MCF 10A (cell line): Measurements from ENCODE around the gene CYP26C1. TPM values are rescaled to one million over a fixed set of nuclear protein-coding genes. Genes with fewer than 3 reads are reported as not detected.

Source experiments
- BruUV-seq: library from RNA; stranded (reverse); fragments of 400-500 nt; replicated peaks from 2 replicates; lab custom pipeline; 2021; lab: Mats Ljungman, UMichigan
- CTCF ChIA-PET: fragments of 300-600 bp; sonication (Branson Sonifier 250); formaldehyde crosslinking; extraction: SDS; loops from one replicate; lab custom pipeline; 2021; ENCODE audit warnings: antibody characterized with exemption, inconsistent platforms; lab: Yijun Ruan, JAX
- POLR2A ChIA-PET: fragments of 300-600, 350-650 bp; sonication (Branson Sonifier 250); formaldehyde crosslinking; extraction: SDS; loops from one replicate; lab custom pipeline; 2020; ENCODE audit warnings: antibody characterized with exemption, inconsistent platforms; lab: Yijun Ruan, JAX
- DNase-seq: peaks from one replicate; pipeline ENCODE4 v3.0.0-alpha.2; 2018; ENCODE audit not compliant: unreplicated experiment
- H3K27ac Mint-ChIP-seq: one replicate; pipeline ENCODE4 v1.8.0; 2022; ENCODE audit warnings: mild to moderate bottlenecking, low read depth, mixed read lengths; ENCODE audit not compliant: unreplicated experiment
- H3K27me3 Mint-ChIP-seq: one replicate; pipeline ENCODE4 v1.8.0; 2022; ENCODE audit warnings: mixed read lengths; ENCODE audit not compliant: insufficient read depth, unreplicated experiment
- H3K36me3 Mint-ChIP-seq: one replicate; pipeline ENCODE4 v1.8.0; 2022; ENCODE audit warnings: mild to moderate bottlenecking, moderate library complexity, mixed read lengths; ENCODE audit not compliant: insufficient read depth, unreplicated experiment
- H3K4me1 Mint-ChIP-seq: one replicate; pipeline ENCODE4 v1.8.0; 2022; ENCODE audit warnings: mixed read lengths; ENCODE audit not compliant: insufficient read depth, unreplicated experiment
- H3K4me3 Mint-ChIP-seq: one replicate; pipeline ENCODE4 v1.8.0; 2022; ENCODE audit warnings: mild to moderate bottlenecking, moderate library complexity, mixed read lengths; ENCODE audit not compliant: unreplicated experiment
- H3K9me3 Mint-ChIP-seq: one replicate; pipeline ENCODE4 v1.8.0; 2022; ENCODE audit warnings: mixed read lengths; ENCODE audit not compliant: unreplicated experiment
- CTCF ChIP-seq: fragments of 200-600 bp; IDR thresholded peaks from one replicate; pipeline ENCODE4 v1.8.0; 2022; ENCODE audit warnings: antibody characterized with exemption, mild to moderate bottlenecking; ENCODE audit not compliant: unreplicated experiment
- intact Hi-C: fragments of 100-400 bp; cut with micrococcal nuclease; formaldehyde crosslinking; loops from 2 replicates; pipeline ENCODE4 v1.14.1; 2022
- total RNA-seq: library from RNA; stranded (reverse); gene quantifications from 2 replicates; pipeline ENCODE4 v1.2.3, GENCODE V29; 2022

The CYP26C1 gene
- total RNA-seq, 1 experiment from 2014 or later, result 0.14 TPM

GRCh38 chr10:93087846-93088245, 27.2 kb downstream of the CYP26C1 start:
- Mint-ChIP-seq H3K27ac (no peak overlapping the region), H3K36me3 (no peaks in the 10 kb centered on the region), H3K9me3 (no peaks in the 10 kb centered on the region), H3K4me1 (no peaks in the 10 kb centered on the region), H3K27me3 (no peaks in the 10 kb centered on the region), H3K4me3 (no peak overlapping the region)
- no peak for TF ChIP-seq CTCF
- intact Hi-C loops, result no loop called here
- no TSS peak for BruUV-seq
- DNase-seq, result no peak
- ChIA-PET POLR2A (no interaction called here), CTCF (interaction anchor here (0.6 to 1.1 kb wide), 4 partner anchors 8 to 198 kb away, joined by 3 to 4 read pairs (median 4); no protein-coding TSS in a partner anchor)

- POLR2A ChIA-PET, result no interaction called here
Observed at GRCh38 chr10:93088466-93088865, 27.9 kb downstream of the CYP26C1 start.

GRCh38 chr10:93090619-93091018, 30.0 kb downstream of the CYP26C1 start:
- Mint-ChIP-seq H3K4me1 (no peaks in the 10 kb centered on the region), H3K4me3 (no peak overlapping the region), H3K27ac (no peak overlapping the region), H3K27me3 (no peaks in the 10 kb centered on the region), H3K9me3 (no peaks in the 10 kb centered on the region), H3K36me3 (no peaks in the 10 kb centered on the region)
- no TSS peak for BruUV-seq
- intact Hi-C loops, result no loop called here
- TF ChIP-seq CTCF, result no peak
- DNase-seq, result no peak
- CTCF ChIA-PET, result interaction anchor here (0.6 kb wide), 1 partner anchor 11 kb away, joined by 3 read pairs; no protein-coding TSS in a partner anchor
- POLR2A ChIA-PET, result no interaction called here

More at GRCh38 chr10:93088466-93088865, 27.9 kb downstream of the CYP26C1 start:
- no TSS peak for BruUV-seq
- Mint-ChIP-seq H3K4me3 (no peak overlapping the region), H3K36me3 (no peaks in the 10 kb centered on the region), H3K4me1 (no peaks in the 10 kb centered on the region), H3K27ac (no peak overlapping the region), H3K27me3 (no peaks in the 10 kb centered on the region), H3K9me3 (no peaks in the 10 kb centered on the region)
- CTCF ChIA-PET, result interaction anchor here (0.6 to 1.3 kb wide), 3 partner anchors 8 to 198 kb away, joined by 3 to 4 read pairs (median 4); no protein-coding TSS in a partner anchor
- TF ChIP-seq CTCF, result no peak
- intact Hi-C loops, result no loop called here
- no peak for DNase-seq

GRCh38 chr10:93091960-93092359, 31.4 kb downstream of the CYP26C1 start:
- Mint-ChIP-seq H3K4me1 (no peaks in the 10 kb centered on the region), H3K36me3 (no peaks in the 10 kb centered on the region), H3K4me3 (no peak overlapping the region), H3K9me3 (no peaks in the 10 kb centered on the region), H3K27ac (no peak overlapping the region), H3K27me3 (no peaks in the 10 kb centered on the region)
- TF ChIP-seq CTCF, result no peak
- BruUV-seq, result no TSS peak
- intact Hi-C loops, result no loop called here
- CTCF ChIA-PET, result interaction anchor here (0.6 to 2.3 kb wide), 2 partner anchors 12 to 185 kb away, joined by 5 to 7 read pairs; no protein-coding TSS in a partner anchor
- POLR2A ChIA-PET, result no interaction called here
- no peak for DNase-seq
